Caco-2 (cell line): ENCODE results near the gene PROKR1. TPM values are rescaled to one million over a fixed set of nuclear protein-coding genes. Genes with fewer than 3 reads are reported as not detected.
A peak's percentile ranks its signal among the peaks of the same experiment; 100 is the strongest.
"Not testable (repeated sequence)": the region's sequence is repeated elsewhere in the genome, so short reads cannot be mapped to it uniquely, and the experiment has no call there.

ENCODE experiments used
- BruUV-seq: library from RNA; stranded (reverse); fragments of 400-500 nt; replicated peaks from 2 replicates; lab custom pipeline; 2021; lab: Mats Ljungman, UMichigan
- CTCF ChIA-PET: fragments of 300-600 bp; sonication (Branson Sonifier 250); formaldehyde crosslinking; loops from one replicate; lab custom pipeline; 2022; ENCODE audit warnings: antibody characterized with exemption; lab: Charles Lee
- POLR2A ChIA-PET: fragments of 300-600 bp; sonication (Branson Sonifier 250); formaldehyde crosslinking; loops from one replicate; lab custom pipeline; 2022; ENCODE audit warnings: antibody characterized with exemption; lab: Charles Lee
- DNase-seq, 2 experiments: peaks; one replicate each; pipeline versions ENCODE4 v3.0.0 to v3.0.0-alpha.2; 2020 to 2022
- H3K27me3 ChIP-seq: replicated peaks from 2 replicates; pipeline ENCODE4 v1.6.0; 2011; ENCODE audit warnings: low read length; ENCODE audit not compliant: control insufficient read depth, insufficient read depth
- H3K36me3 ChIP-seq: 2 replicates; pipeline ENCODE4 v1.5.1; 2011; ENCODE audit warnings: low read length; ENCODE audit not compliant: control insufficient read depth, insufficient read depth
- H3K4me1 ChIP-seq: fragments of 250-450 bp; sonication (Bioruptor Pico); 2 replicates; pipeline ENCODE4 v1.5.1; 2020; ENCODE audit warnings: mild to moderate bottlenecking
- H3K4me3 ChIP-seq: 2 replicates; pipeline ENCODE4 v1.5.1; 2011; ENCODE audit warnings: low read depth, mild to moderate bottlenecking, control low read depth, low read length
- H3K9me3 ChIP-seq: fragments of 250-450 bp; sonication (Bioruptor Pico); 2 replicates; pipeline ENCODE4 v1.5.1; 2020; ENCODE audit warnings: mild to moderate bottlenecking, moderate library complexity
- H3K27ac Mint-ChIP-seq: one replicate; pipeline ENCODE4 v1.8.0; 2022; ENCODE audit warnings: mixed read lengths; ENCODE audit not compliant: unreplicated experiment
- H3K27me3 Mint-ChIP-seq: one replicate; pipeline ENCODE4 v1.8.0; 2022; ENCODE audit warnings: mixed read lengths; ENCODE audit not compliant: insufficient read depth, unreplicated experiment
- H3K36me3 Mint-ChIP-seq: one replicate; pipeline ENCODE4 v1.8.0; 2022; ENCODE audit warnings: mild to moderate bottlenecking, mixed read lengths; ENCODE audit not compliant: insufficient read depth, unreplicated experiment
- H3K4me1 Mint-ChIP-seq: one replicate; pipeline ENCODE4 v1.8.0; 2022; ENCODE audit warnings: low read depth, mixed read lengths; ENCODE audit not compliant: unreplicated experiment
- H3K4me3 Mint-ChIP-seq: one replicate; pipeline ENCODE4 v1.8.0; 2022; ENCODE audit warnings: mild to moderate bottlenecking, moderate library complexity, mixed read lengths; ENCODE audit not compliant: unreplicated experiment
- H3K9me3 Mint-ChIP-seq: one replicate; pipeline ENCODE4 v1.8.0; 2022; ENCODE audit warnings: mixed read lengths; ENCODE audit not compliant: unreplicated experiment
- intact Hi-C: fragments of 100-400 bp; cut with micrococcal nuclease; formaldehyde crosslinking; loops from one replicate; pipeline ENCODE4 v1.10.0; 2022; ENCODE audit not compliant: unreplicated experiment
- total RNA-seq: library from RNA; stranded (reverse); gene quantifications from 2 replicates; pipeline ENCODE4 v1.2.3, GENCODE V29; 2022
- TF ChIP-seq, protein P1 (sequence below), 2 experiments: fragments of 200-600 bp in 1 of 2; IDR thresholded peaks; 1 replicate in 1 of 2; 2 replicates in 1 of 2; pipeline versions ENCODE4 v1.5.1 to v1.8.0; 2011 to 2022; ENCODE audit warnings: antibody characterized with exemption in 1 of 2, control low read depth in 1 of 2, inconsistent platforms in 1 of 2, low read depth in 1 of 2, low read length in 1 of 2, mild to moderate bottlenecking in 1 of 2, moderate library complexity in 1 of 2; ENCODE audit not compliant: insufficient read depth in 1 of 2, severe bottlenecking in 1 of 2, unreplicated experiment in 1 of 2

PROKR1 gene
- total RNA-seq, 1 experiment from 2014 or later: 0.09 TPM

DNA sequence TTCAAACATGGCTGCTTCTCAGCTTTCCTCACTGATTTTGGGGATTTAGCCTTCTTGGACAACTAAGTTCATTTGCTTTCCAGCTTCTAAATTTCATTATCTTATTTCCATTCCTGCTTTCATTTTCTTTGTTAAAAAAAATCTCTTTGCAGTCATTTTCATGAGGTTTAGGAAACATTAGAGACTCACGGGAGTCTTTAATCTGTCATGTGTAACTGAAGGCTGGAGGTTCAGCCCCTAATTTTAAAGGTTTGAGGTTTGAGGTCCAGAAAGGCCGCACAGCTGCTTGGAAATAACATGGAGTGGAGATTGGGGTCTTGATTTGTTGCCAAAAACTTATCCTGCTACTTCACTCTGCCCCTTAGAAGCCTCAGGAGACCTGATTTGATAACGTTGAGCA is 30.3 kb downstream of the PROKR1 start:
- BruUV-seq: no TSS peak
- no peaks in the 10 kb centered on the region for H3K27me3 ChIP-seq
- peaks cover 13% of the 10 kb centered on the region for H3K9me3 ChIP-seq
- TF ChIP-seq, protein P1, sequence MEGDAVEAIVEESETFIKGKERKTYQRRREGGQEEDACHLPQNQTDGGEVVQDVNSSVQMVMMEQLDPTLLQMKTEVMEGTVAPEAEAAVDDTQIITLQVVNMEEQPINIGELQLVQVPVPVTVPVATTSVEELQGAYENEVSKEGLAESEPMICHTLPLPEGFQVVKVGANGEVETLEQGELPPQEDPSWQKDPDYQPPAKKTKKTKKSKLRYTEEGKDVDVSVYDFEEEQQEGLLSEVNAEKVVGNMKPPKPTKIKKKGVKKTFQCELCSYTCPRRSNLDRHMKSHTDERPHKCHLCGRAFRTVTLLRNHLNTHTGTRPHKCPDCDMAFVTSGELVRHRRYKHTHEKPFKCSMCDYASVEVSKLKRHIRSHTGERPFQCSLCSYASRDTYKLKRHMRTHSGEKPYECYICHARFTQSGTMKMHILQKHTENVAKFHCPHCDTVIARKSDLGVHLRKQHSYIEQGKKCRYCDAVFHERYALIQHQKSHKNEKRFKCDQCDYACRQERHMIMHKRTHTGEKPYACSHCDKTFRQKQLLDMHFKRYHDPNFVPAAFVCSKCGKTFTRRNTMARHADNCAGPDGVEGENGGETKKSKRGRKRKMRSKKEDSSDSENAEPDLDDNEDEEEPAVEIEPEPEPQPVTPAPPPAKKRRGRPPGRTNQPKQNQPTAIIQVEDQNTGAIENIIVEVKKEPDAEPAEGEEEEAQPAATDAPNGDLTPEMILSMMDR (IDR thresholded peaks at IDR 0.05; ENCODE audit: insufficient read depth in 1 of 2, low read depth in 1 of 2, low read length in 1 of 2, severe bottlenecking in 1 of 2, unreplicated experiment in 1 of 2): no peak
- Mint-ChIP-seq H3K4me3 (no peak overlapping the region), H3K4me1 (peaks cover 2% of the 10 kb centered on the region), H3K9me3 (peaks cover 25% of the 10 kb centered on the region), H3K27ac (no peak overlapping the region), H3K27me3 (peaks cover 12% of the 10 kb centered on the region), H3K36me3 (peaks cover 3% of the 10 kb centered on the region)
- no peak for DNase-seq
- H3K4me1 ChIP-seq: no peaks in the 10 kb centered on the region
- no peaks in the 10 kb centered on the region for H3K36me3 ChIP-seq
- POLR2A ChIA-PET: no interaction called here
- intact Hi-C loops: no loop called here
- CTCF ChIA-PET: no interaction called here
- no peak overlapping the region for H3K4me3 ChIP-seq

DNA sequence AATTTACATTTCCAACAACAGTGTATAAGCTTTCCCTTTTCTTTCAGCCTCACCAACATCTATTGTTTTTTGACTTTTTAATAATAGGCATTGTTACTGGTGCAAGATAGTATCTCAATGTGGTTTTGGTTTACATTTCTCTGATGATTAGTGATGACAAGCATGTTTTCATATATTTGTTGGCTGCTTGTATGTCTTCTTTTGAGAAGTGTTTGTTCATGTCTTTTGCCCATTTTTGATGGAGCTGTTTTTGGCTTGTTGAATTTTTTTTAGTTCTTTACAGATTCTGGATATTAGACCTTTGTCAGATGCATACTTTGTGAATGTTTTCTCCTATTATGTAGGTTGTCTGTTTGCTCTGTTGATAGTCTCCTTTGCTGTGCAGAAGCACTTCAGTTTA is 32.1 kb downstream of the PROKR1 start:
- POLR2A ChIA-PET: no interaction called here
- H3K27ac Mint-ChIP-seq: no peak overlapping the region
- H3K9me3 ChIP-seq: peaks cover 13% of the 10 kb centered on the region

DNA sequence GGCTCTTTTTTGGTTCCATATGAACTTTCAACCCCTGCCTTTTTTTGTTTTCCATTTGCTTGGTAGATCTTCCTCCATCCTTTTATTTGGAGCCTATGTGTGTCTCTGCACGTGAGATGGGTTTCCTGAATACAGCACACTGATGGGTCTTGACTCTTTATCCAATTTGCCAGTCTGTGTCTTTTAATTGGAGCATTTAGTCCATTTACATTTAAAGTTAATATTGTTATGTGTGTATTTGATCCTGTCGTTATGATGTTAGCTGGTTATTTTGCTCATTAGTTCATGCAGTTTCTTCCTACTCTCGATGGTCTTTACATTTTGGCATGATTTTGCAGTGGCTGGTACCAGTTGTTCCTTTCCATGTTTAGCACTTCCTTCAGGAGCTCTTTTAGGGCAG is 34.5 kb downstream of the PROKR1 start:
- DNase-seq, H3K27me3 Mint-ChIP-seq, H3K36me3 ChIP-seq, BruUV-seq, H3K4me1 ChIP-seq, H3K36me3 Mint-ChIP-seq, H3K4me3 ChIP-seq, H3K27ac Mint-ChIP-seq, H3K4me1 Mint-ChIP-seq, H3K4me3 Mint-ChIP-seq, H3K9me3 ChIP-seq, CTCF ChIA-PET, POLR2A ChIA-PET, intact Hi-C loops, H3K27me3 ChIP-seq: not testable (repeated sequence)
- H3K9me3 Mint-ChIP-seq: peaks cover 28% of the 10 kb centered on the region

More for the DNA sequence above, 32.1 kb downstream of the PROKR1 start:
- TF ChIP-seq, protein P1 (IDR thresholded peaks at IDR 0.05; ENCODE audit: insufficient read depth in 1 of 2, low read depth in 1 of 2, low read length in 1 of 2, severe bottlenecking in 1 of 2, unreplicated experiment in 1 of 2): no peak
- no TSS peak for BruUV-seq
- no peak overlapping the region for H3K4me3 ChIP-seq
- peaks cover 7% of the 10 kb centered on the region for H3K27me3 Mint-ChIP-seq
- no peaks in the 10 kb centered on the region for H3K4me1 ChIP-seq
- DNase-seq: no peak
- intact Hi-C loops: no loop called here
- peaks cover 6% of the 10 kb centered on the region for H3K36me3 Mint-ChIP-seq
- H3K36me3 ChIP-seq: no peaks in the 10 kb centered on the region
- no peak overlapping the region for H3K4me3 Mint-ChIP-seq
- peaks cover 28% of the 10 kb centered on the region for H3K9me3 Mint-ChIP-seq
- CTCF ChIA-PET: interaction anchor here (0.7 kb wide), 1 partner anchor 153 kb away, joined by 4 read pairs; no protein-coding TSS in a partner anchor
- no peaks in the 10 kb centered on the region for H3K27me3 ChIP-seq
- H3K4me1 Mint-ChIP-seq: peaks cover 7% of the 10 kb centered on the region

DNA sequence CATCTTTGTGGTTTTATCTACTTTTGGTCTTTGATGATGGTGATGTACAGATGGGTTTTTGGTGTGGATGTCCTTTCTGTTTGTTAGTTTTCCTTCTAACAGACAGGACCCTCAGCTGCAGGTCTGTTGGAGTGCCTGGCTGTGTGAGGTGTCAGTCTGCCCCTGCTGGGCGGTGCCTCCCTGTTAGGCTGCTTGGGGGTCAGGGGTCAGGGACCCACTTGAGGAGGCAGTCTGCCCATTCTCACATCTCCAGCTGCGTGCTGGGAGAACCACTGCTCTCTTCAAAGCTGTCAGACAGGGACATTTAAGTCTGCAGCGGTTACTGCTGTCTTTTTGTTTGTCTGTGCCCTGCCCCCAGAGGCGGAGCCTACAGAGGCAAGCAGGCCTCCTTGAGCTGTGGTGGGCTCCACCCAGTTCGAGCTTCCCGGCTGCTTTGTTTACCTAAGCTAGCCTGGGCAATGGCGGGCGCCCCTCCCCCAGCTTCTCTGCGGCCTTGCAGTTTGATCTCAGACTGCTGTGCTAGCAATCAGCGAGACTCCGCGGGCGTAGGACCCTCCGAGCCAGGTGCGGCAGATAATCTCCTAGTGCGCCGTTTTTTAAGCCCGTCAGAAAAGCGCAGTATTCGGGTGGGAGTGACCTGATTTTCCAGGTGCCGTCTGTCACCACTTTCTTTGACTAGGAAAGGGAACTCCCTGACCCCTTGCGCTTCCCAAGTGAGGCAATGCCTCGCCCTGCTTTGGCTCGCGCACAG is 36.0 kb downstream of the PROKR1 start:
- POLR2A ChIA-PET, H3K9me3 ChIP-seq, H3K27me3 Mint-ChIP-seq, H3K36me3 Mint-ChIP-seq, H3K27me3 ChIP-seq, H3K36me3 ChIP-seq, CTCF ChIA-PET, H3K4me1 ChIP-seq, H3K4me1 Mint-ChIP-seq, intact Hi-C loops: not testable (repeated sequence)
- peaks cover 25% of the 10 kb centered on the region for H3K9me3 Mint-ChIP-seq
- H3K4me3 ChIP-seq: peak overlapping the region; percentile 43
- H3K27ac Mint-ChIP-seq: peak overlapping the region; percentile 85
- peak; percentile 76 to 82 for DNase-seq
- H3K4me3 Mint-ChIP-seq: peak overlapping the region; percentile 86
- BruUV-seq: TSS peak; percentile 24

DNA sequence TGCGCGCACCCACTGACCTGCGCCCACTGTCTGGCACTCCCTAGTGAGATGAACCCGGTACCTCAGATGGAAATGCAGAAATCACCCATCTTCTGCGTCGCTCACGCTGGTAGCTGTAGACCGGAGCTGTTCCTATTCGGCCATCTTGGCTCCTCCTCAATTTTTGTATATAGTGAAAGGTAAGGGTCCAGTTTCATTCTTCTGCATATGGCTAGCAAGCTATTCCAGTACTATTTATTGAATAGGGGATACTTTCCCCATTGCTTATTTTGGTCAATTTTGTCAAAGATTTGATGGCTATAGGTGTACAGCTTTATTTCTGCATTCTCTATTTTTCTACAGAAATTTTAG is 36.5 kb downstream of the PROKR1 start:
- POLR2A ChIA-PET: not testable (repeated sequence)

More for the DNA sequence above, 36.5 kb downstream of the PROKR1 start:
- H3K36me3 ChIP-seq, H3K27me3 ChIP-seq, CTCF ChIA-PET, H3K4me1 Mint-ChIP-seq, H3K36me3 Mint-ChIP-seq, H3K27me3 Mint-ChIP-seq, DNase-seq, H3K9me3 ChIP-seq, H3K4me1 ChIP-seq, intact Hi-C loops, BruUV-seq: not testable (repeated sequence)
- H3K4me3 ChIP-seq: peak overlapping the region; percentile 20
- H3K27ac Mint-ChIP-seq: peak overlapping the region; percentile 85
- H3K4me3 Mint-ChIP-seq: peak overlapping the region; percentile 86
- H3K9me3 Mint-ChIP-seq: peaks cover 20% of the 10 kb centered on the region
